IMR-90 (cell line): ENCODE data around the gene ABL1. TPM values are rescaled to one million over a fixed set of nuclear protein-coding genes. Genes with fewer than 3 reads are reported as not detected.

Experiments
- ATAC-seq: fragments of 200-7000 bp; cut with Tn5 transposase; 2 replicates; pipeline ENCODE4 v1.9.1; 2020; ENCODE audit warnings: low read depth, mild to moderate bottlenecking, moderate library complexity
- BruUV-seq: library from RNA; stranded (reverse); fragments of 400-500 nt; replicated peaks from 2 replicates; lab custom pipeline; 2021; lab: Mats Ljungman, UMichigan
- CTCF ChIA-PET: fragments of 300-600 bp; formaldehyde crosslinking; extraction: SDS; loops from one replicate; lab custom pipeline; 2021; ENCODE audit warnings: antibody characterized with exemption; lab: Yijun Ruan, JAX
- POLR2A ChIA-PET: fragments of 300-600 bp; sonication (Branson Sonifier 250); formaldehyde crosslinking; loops from one replicate; lab custom pipeline; 2022; ENCODE audit warnings: antibody characterized with exemption; ENCODE audit not compliant: unreplicated experiment; lab: Charles Lee
- DNase-seq: peaks from one replicate; pipeline ENCODE4 v3.0.0; 2013
- H2AFZ ChIP-seq: replicated peaks from 2 replicates; pipeline ENCODE3; 2013; ENCODE audit warnings: low read length, mild to moderate bottlenecking; ENCODE audit not compliant: poor library complexity
- H2AK5ac ChIP-seq: 2 replicates; pipeline ENCODE4 v1.6.1; 2013; ENCODE audit warnings: low read depth, low read length, inconsistent platforms
- H2AK9ac ChIP-seq: replicated peaks from 2 replicates; pipeline ENCODE3; 2013; ENCODE audit warnings: mild to moderate bottlenecking, low read depth, low read length, moderate library complexity; ENCODE audit not compliant: poor library complexity
- H2BK120ac ChIP-seq: 2 replicates; pipeline ENCODE4 v1.6.1; 2013; ENCODE audit warnings: low read depth, low read length, inconsistent platforms
- H2BK15ac ChIP-seq: 3 replicates; pipeline ENCODE4 v1.6.1; 2013; ENCODE audit warnings: low read depth, low read length, inconsistent platforms
- H2BK20ac ChIP-seq: 2 replicates; pipeline ENCODE4 v1.6.1; 2013; ENCODE audit warnings: low read depth, mild to moderate bottlenecking, inconsistent platforms, low read length, moderate library complexity
- H2BK5ac ChIP-seq: 2 replicates; pipeline ENCODE4 v1.6.1; 2013; ENCODE audit warnings: mild to moderate bottlenecking, low read depth, low read length, inconsistent platforms; ENCODE audit not compliant: poor library complexity, severe bottlenecking
- H3K14ac ChIP-seq: replicated peaks from 2 replicates; pipeline ENCODE4 v1.6.1; 2013; ENCODE audit warnings: low read depth, low read length, inconsistent platforms
- H3K18ac ChIP-seq: 2 replicates; pipeline ENCODE4 v1.6.1; 2013; ENCODE audit warnings: low read depth, low read length, control low read depth
- H3K23ac ChIP-seq: 2 replicates; pipeline ENCODE4 v1.6.1; 2013; ENCODE audit warnings: low read depth, low read length, inconsistent platforms
- H3K27ac ChIP-seq: 2 replicates; pipeline ENCODE4 v1.5.1; 2013; ENCODE audit warnings: mild to moderate bottlenecking, control low read depth, low read length; ENCODE audit not compliant: insufficient read depth
- H3K27me3 ChIP-seq: 2 replicates; pipeline ENCODE4 v1.6.1; 2013; ENCODE audit warnings: low read length; ENCODE audit not compliant: control insufficient read depth, insufficient read depth
- H3K36me3 ChIP-seq: 2 replicates; pipeline ENCODE4 v1.6.1; 2013; ENCODE audit warnings: low read length, mixed read lengths; ENCODE audit not compliant: control insufficient read depth, insufficient read depth
- H3K4ac ChIP-seq: 2 replicates; pipeline ENCODE4 v1.6.1; 2013; ENCODE audit warnings: low read depth, low read length, inconsistent platforms
- H3K4me1 ChIP-seq: 2 replicates; pipeline ENCODE4 v1.6.1; 2013; ENCODE audit warnings: low read length, mixed read lengths; ENCODE audit not compliant: control insufficient read depth, insufficient read depth
- H3K4me2 ChIP-seq: 2 replicates; pipeline ENCODE4 v1.6.1; 2013; ENCODE audit warnings: low read depth, mild to moderate bottlenecking, control low read depth, low read length, moderate library complexity
- H3K4me3 ChIP-seq: 2 replicates; pipeline ENCODE4 v1.5.1; 2013; ENCODE audit warnings: low read depth, mild to moderate bottlenecking, control low read depth, low read length, moderate library complexity; ENCODE audit not compliant: insufficient read depth
- H3K56ac ChIP-seq: 2 replicates; pipeline ENCODE4 v1.6.1; 2013; ENCODE audit warnings: low read length, inconsistent platforms; ENCODE audit not compliant: insufficient read depth; ENCODE audit errors: extremely low read depth
- H3K79me1 ChIP-seq, 2 experiments: 2 replicates each; pipeline ENCODE4 v1.6.1; 2013; ENCODE audit warnings: low read length in 2 of 2, inconsistent platforms in 1 of 2, low read depth in 1 of 2
- H3K9ac ChIP-seq: 2 replicates; pipeline ENCODE4 v1.6.1; 2013; ENCODE audit warnings: low read depth, low read length, control low read depth
- H3K9me1 ChIP-seq: 2 replicates; pipeline ENCODE4 v1.6.1; 2013; ENCODE audit warnings: low read length, inconsistent platforms; ENCODE audit not compliant: insufficient read depth
- H3K9me3 ChIP-seq: 2 replicates; pipeline ENCODE4 v1.6.1; 2013; ENCODE audit warnings: low read length; ENCODE audit not compliant: control insufficient read depth, insufficient read depth
- H4K20me1 ChIP-seq: 2 replicates; pipeline ENCODE4 v1.6.1; 2013; ENCODE audit warnings: low read length, inconsistent platforms; ENCODE audit not compliant: insufficient read depth
- H4K5ac ChIP-seq: 2 replicates; pipeline ENCODE4 v1.6.1; 2013; ENCODE audit warnings: mild to moderate bottlenecking, low read depth, low read length, control low read depth
- H4K8ac ChIP-seq, 2 experiments: 2 replicates each; pipeline ENCODE4 v1.6.1; 2013; ENCODE audit warnings: low read depth in 2 of 2, low read length in 2 of 2, control low read depth in 1 of 2, inconsistent platforms in 1 of 2
- H4K91ac ChIP-seq: 2 replicates; pipeline ENCODE4 v1.6.1; 2013; ENCODE audit warnings: low read depth, low read length, inconsistent platforms; ENCODE audit not compliant: insufficient read depth
- BHLHE40 ChIP-seq: fragments of 150-350 bp; IDR thresholded peaks from 2 replicates; pipeline ENCODE4 v1.6.1; 2016; ENCODE audit warnings: mild to moderate bottlenecking, low read depth, low read length
- CEBPB ChIP-seq: IDR thresholded peaks from 2 replicates; pipeline ENCODE4 v1.6.1; 2012; ENCODE audit warnings: low read depth, low read length, improper control_type of control experiment
- CHD1 ChIP-seq: IDR thresholded peaks from 2 replicates; pipeline ENCODE4 v1.6.1; 2012; ENCODE audit warnings: low read depth, low read length, improper control_type of control experiment
- CTCF ChIP-seq: conservative IDR thresholded peaks from 2 replicates; pipeline ENCODE4 v1.5.1; 2012; ENCODE audit warnings: mild to moderate bottlenecking, low read depth, low read length, improper control_type of control experiment
- ELK1 ChIP-seq: fragments of 150-350 bp; IDR thresholded peaks from 2 replicates; pipeline ENCODE4 v1.6.1; 2016; ENCODE audit warnings: low read depth, mild to moderate bottlenecking, low read length, moderate library complexity, borderline replicate concordance
- FOS ChIP-seq: fragments of 150-350 bp; IDR thresholded peaks from 2 replicates; pipeline ENCODE4 v1.6.1; 2016; ENCODE audit warnings: low read depth, low read length
- MAFK ChIP-seq: IDR thresholded peaks from 2 replicates; pipeline ENCODE4 v1.6.1; 2012; ENCODE audit warnings: low read depth, low read length, improper control_type of control experiment
- MAZ ChIP-seq: IDR thresholded peaks from 2 replicates; pipeline ENCODE4 v1.6.1; 2012; ENCODE audit warnings: low read depth, mild to moderate bottlenecking, low read length, improper control_type of control experiment, moderate library complexity, borderline replicate concordance
- MXI1 ChIP-seq: IDR thresholded peaks from 2 replicates; pipeline ENCODE4 v1.6.1; 2012; ENCODE audit warnings: low read depth, mild to moderate bottlenecking, low read length, moderate library complexity, borderline replicate concordance
- NFE2L2 ChIP-seq: fragments of 150-350 bp; IDR thresholded peaks from 2 replicates; pipeline ENCODE4 v1.6.1; 2016; ENCODE audit warnings: low read depth, mild to moderate bottlenecking, low read length
- POLR2A ChIP-seq: IDR thresholded peaks from 2 replicates; pipeline ENCODE4 v1.6.1; 2012; ENCODE audit warnings: mild to moderate bottlenecking, low read depth, low read length
- RAD21 ChIP-seq: IDR thresholded peaks from 2 replicates; pipeline ENCODE4 v1.6.1; 2012; ENCODE audit warnings: low read length, improper control_type of control experiment
- RCOR1 ChIP-seq: IDR thresholded peaks from 2 replicates; pipeline ENCODE4 v1.6.1; 2012; ENCODE audit warnings: mild to moderate bottlenecking, low read length, improper control_type of control experiment; ENCODE audit not compliant: insufficient replicate concordance
- RFX5 ChIP-seq: IDR thresholded peaks from 2 replicates; pipeline ENCODE4 v1.8.0; 2012; ENCODE audit warnings: low read depth, mild to moderate bottlenecking, low read length, moderate library complexity
- SMC3 ChIP-seq: fragments of 150-350 bp; IDR thresholded peaks from 2 replicates; pipeline ENCODE4 v1.6.1; 2016; ENCODE audit warnings: low read depth, mild to moderate bottlenecking, antibody characterized with exemption, low read length, moderate library complexity
- USF2 ChIP-seq: fragments of 150-350 bp; IDR thresholded peaks from 2 replicates; pipeline ENCODE4 v1.6.1; 2017; ENCODE audit warnings: mild to moderate bottlenecking, antibody characterized with exemption, low read length, low read depth
- WGBS, 2 experiments: methylation state at CpG; one replicate each; pipeline versions ENCODE4 v1.1.5 to v1.1.7; 2013; ENCODE audit warnings: missing lambda C conversion rate in 2 of 2; ENCODE audit not compliant: insufficient read length in 1 of 2; ENCODE audit errors: extremely low coverage in 2 of 2; 5-methylcytosine and 5-hydroxymethylcytosine counted together
- dilution Hi-C: fragments of 300-500 bp; cut with HindIII; formaldehyde crosslinking; loops from one replicate; pipeline ENCODE4 v1.14.3; 2018; ENCODE audit warnings: low sequenced_read_pairs; ENCODE audit not compliant: unreplicated experiment
- in situ Hi-C: fragments of 300-500 bp; cut with MboI; formaldehyde crosslinking; loops from 3 replicates; pipeline ENCODE4 v1.14.3; 2019; ENCODE audit warnings: low sequenced_read_pairs, inconsistent platforms, mixed read lengths
- intact Hi-C: fragments of 100-400 bp; cut with micrococcal nuclease; formaldehyde crosslinking; loops from 2 replicates; pipeline ENCODE4 v1.10.0; 2022
- polyA plus RNA-seq, 3 experiments: library from polyadenylated mRNA; depleted of rRNA; stranded (reverse); fragments of >200 nt; gene quantifications; 2 replicates each; pipeline ENCODE4 v1.2.3, GENCODE V29; 2012; ENCODE audit warnings: low replicate concordance in 1 of 3
- total RNA-seq: library from RNA; depleted of rRNA; stranded (reverse); fragments of >200 nt; gene quantifications from 2 replicates; pipeline ENCODE4 v1.2.3, GENCODE V29; 2012

The ABL1 gene
- total and polyA plus RNA-seq, 2 of the 4 experiments (the other 2 are of a cell fraction) = 33.7 to 49.1 TPM

- no peaks in the 10 kb centered on the region for H3K36me3 ChIP-seq
- no peak overlapping the region for H3K14ac ChIP-seq
- no peak overlapping the region for H2BK5ac ChIP-seq
- ChIA-PET POLR2A (no interaction called here), CTCF (no interaction called here)
- H4K8ac ChIP-seq = no peak overlapping the region
- no TSS peak for BruUV-seq
- no peak overlapping the region for H2BK15ac ChIP-seq
- no peak for TF ChIP-seq USF2
- TF ChIP-seq CEBPB = no peak
- TF ChIP-seq ELK1 = no peak
- TF ChIP-seq SMC3 = no peak
- TF ChIP-seq FOS = no peak
- no peak for TF ChIP-seq CHD1
- TF ChIP-seq NFE2L2 = no peak
- no peak for TF ChIP-seq RAD21
- TF ChIP-seq POLR2A = no peak
- TF ChIP-seq BHLHE40 = no peak
- no peak for TF ChIP-seq CTCF
- TF ChIP-seq RCOR1 = no peak
- TF ChIP-seq MAZ = no peak
- TF ChIP-seq MXI1 = no peak
- no peak for TF ChIP-seq MAFK
- no peak for TF ChIP-seq RFX5
- H3K56ac ChIP-seq = no peak overlapping the region
- no peak overlapping the region for H3K4me3 ChIP-seq
- no peaks in the 10 kb centered on the region for H3K4me1 ChIP-seq
- H2AFZ ChIP-seq = no peak overlapping the region
- no peak overlapping the region for H2BK120ac ChIP-seq
- no peaks in the 10 kb centered on the region for H3K9me3 ChIP-seq
- no peak overlapping the region for H3K23ac ChIP-seq
- no peak for DNase-seq
- H3K9me1 ChIP-seq = no peaks in the 10 kb centered on the region
- no peak overlapping the region for H3K4me2 ChIP-seq
- intact Hi-C loops = no loop called here
- H4K91ac ChIP-seq = no peak overlapping the region
- in situ Hi-C loops = no loop called here
- H3K27ac ChIP-seq = no peak overlapping the region
- no peak overlapping the region for H2BK20ac ChIP-seq
- H3K9ac ChIP-seq = no peak overlapping the region
- H3K27me3 ChIP-seq = no peaks in the 10 kb centered on the region
- H3K4ac ChIP-seq = no peak overlapping the region
- dilution Hi-C loops = no loop called here
- no peak overlapping the region for H2AK9ac ChIP-seq
- H4K5ac ChIP-seq = no peak overlapping the region
- H2AK5ac ChIP-seq = no peak overlapping the region
- WGBS, 2 experiments = 60% methylated on average over 19 of the region's 29 CpGs; no CpG with 5 or more reads in 1 of the 2 experiments
- no peak overlapping the region for H3K18ac ChIP-seq
- no peaks in the 10 kb centered on the region for H4K20me1 ChIP-seq
- no peaks in the 10 kb centered on the region for H3K79me1 ChIP-seq
- ATAC-seq = no peak
These were observed 86.4 kb downstream of the ABL1 start for GRCh38 chr9:130921300-130921988.
